ENCODE measurements around the gene WNK1. TPM values are rescaled to one million over a fixed set of nuclear protein-coding genes. Genes with fewer than 3 reads are reported as not detected.

Gene WNK1
- total RNA-seq, 1 experiment from 2014 or later = 117 TPM

DNA sequence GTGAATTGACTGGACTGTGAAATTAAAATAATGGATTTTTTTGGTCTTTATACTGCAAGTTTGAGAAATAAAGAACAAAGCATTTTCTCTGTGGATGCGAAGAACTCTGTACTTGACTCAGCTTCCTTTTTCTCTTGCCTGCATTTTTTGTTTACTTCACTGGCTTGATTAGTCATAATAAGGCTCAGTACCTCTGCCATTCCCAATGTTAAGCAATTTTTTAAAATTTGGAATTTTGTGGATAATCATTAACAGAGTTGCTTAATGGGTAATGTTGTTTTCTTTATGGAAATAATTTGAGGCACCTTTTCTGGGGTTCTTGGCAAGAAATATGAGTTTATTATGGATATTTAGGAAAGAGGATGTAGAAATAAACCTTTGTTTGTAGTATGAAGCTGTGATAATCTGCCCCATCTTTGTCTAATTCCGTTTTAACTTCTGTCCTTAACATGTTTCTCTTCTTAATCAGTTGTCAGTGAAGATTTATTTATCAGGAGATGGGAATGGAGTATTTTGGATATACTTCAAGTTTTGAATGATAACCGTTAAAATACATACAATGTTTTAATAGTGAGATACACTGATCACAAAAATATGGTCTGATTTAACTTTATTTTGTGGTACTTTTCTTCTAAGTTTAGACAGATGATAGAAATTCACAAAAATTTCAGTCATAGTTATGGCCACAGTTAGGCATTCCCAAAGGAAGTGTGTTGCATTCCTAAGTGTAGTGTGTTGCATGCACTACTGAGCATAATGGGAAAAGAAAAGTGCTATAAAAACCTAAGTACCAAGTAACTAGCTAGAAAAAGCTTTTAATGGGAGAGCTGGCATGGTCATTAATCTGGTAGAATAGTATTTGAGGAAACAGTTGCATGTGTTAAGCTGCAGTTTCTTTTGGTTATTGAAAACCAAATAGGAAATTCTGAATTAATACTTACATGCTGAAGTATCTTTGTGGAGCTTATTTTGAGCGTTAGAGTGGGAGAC, 27.7 kb downstream of the WNK1 start:
- Histone ChIP-seq H3K4me1 (ENCODE audit: insufficient read depth, low read length) (no peaks in the 10 kb centered on the region; the same call in 1 of the 2 replicates), H2BK15ac (ENCODE audit: low read depth, low read length) (no peak overlapping the region), H3K4me2 (ENCODE audit: insufficient read depth, insufficient read length, low read length) (no peak overlapping the region), H2AK5ac (ENCODE audit: insufficient read length, low read length) (no peak overlapping the region), H3K9me3 (ENCODE audit: control insufficient read depth, low read depth, low read length) (no peaks in the 10 kb centered on the region), H3K79me1 (ENCODE audit: insufficient read depth, low read depth, low read length, poor library complexity, severe bottlenecking) (peaks cover 10% of the 10 kb centered on the region), H2BK5ac (ENCODE audit: insufficient read length, low read length) (no peak overlapping the region), H2BK120ac (ENCODE audit: low read depth, low read length, poor library complexity, severe bottlenecking) (no peak overlapping the region), H3K27ac (ENCODE audit: insufficient read length, low read depth, low read length) (no peak overlapping the region), H3K79me2 (ENCODE audit: insufficient read depth, low read length) (peaks cover 17% of the 10 kb centered on the region; the same call in 1 of the 2 replicates), H4K91ac (ENCODE audit: insufficient read length, low read depth, low read length) (no peak overlapping the region), H3K14ac (ENCODE audit: insufficient read depth, low read length) (no peak overlapping the region), H3K23me2 (ENCODE audit: insufficient read length, low read depth, low read length, poor library complexity, severe bottlenecking) (no peaks in the 10 kb centered on the region), H2BK20ac (ENCODE audit: low read depth, low read length, poor library complexity, severe bottlenecking) (no peak overlapping the region), H3K23ac (ENCODE audit: insufficient read length, low read depth, low read length) (no peak overlapping the region), H2AFZ (ENCODE audit: low read length) (no peak overlapping the region), H2BK12ac (ENCODE audit: insufficient read length, low read depth, low read length) (no peak overlapping the region), H3K27me3 (ENCODE audit: insufficient read depth, low read length) (no peaks in the 10 kb centered on the region), H4K5ac (ENCODE audit: insufficient read length, low read depth, low read length) (no peak overlapping the region), H3T11ph (ENCODE audit: low read length) (no peak overlapping the region), H3K9ac (ENCODE audit: extremely low read depth, insufficient read length, low read length) (no peak overlapping the region), H4K20me1 (ENCODE audit: control insufficient read depth, insufficient read depth, insufficient read length) (no peaks in the 10 kb centered on the region), H3K4ac (ENCODE audit: low read depth, low read length) (no peak overlapping the region), H3K18ac (ENCODE audit: insufficient read length, low read depth, low read length) (no peak overlapping the region), H3K56ac (ENCODE audit: insufficient read length, low read depth, low read length) (no peak overlapping the region), H4K8ac (replicated peaks; ENCODE audit: insufficient read length, low read depth, low read length) (no peak overlapping the region)
- Mint-ChIP-seq H3K9me3 (no peaks in the 10 kb centered on the region), H3K4me1 (peaks cover 13 to 15% of the 10 kb centered on the region in 2 experiments), H3K27me3 (ENCODE audit: low read depth) (no peaks in the 10 kb centered on the region), H3K36me3 (ENCODE audit: insufficient read depth in 1 of 3, low read depth in 3 of 3) (peaks cover 0 to 8% (median 3%) of the 10 kb centered on the region in 3 experiments; a peak in 3 of 7 replicates), H3K4me3 (no peak overlapping the region), H3K27ac (no peak overlapping the region; a peak in 1 of 7 replicates)
- WGBS (ENCODE audit: extremely low coverage, insufficient read length, low lambda C conversion rate) = no CpG with 5 or more reads among the region's 4 CpGs
- TF ChIP-seq, protein P1, sequence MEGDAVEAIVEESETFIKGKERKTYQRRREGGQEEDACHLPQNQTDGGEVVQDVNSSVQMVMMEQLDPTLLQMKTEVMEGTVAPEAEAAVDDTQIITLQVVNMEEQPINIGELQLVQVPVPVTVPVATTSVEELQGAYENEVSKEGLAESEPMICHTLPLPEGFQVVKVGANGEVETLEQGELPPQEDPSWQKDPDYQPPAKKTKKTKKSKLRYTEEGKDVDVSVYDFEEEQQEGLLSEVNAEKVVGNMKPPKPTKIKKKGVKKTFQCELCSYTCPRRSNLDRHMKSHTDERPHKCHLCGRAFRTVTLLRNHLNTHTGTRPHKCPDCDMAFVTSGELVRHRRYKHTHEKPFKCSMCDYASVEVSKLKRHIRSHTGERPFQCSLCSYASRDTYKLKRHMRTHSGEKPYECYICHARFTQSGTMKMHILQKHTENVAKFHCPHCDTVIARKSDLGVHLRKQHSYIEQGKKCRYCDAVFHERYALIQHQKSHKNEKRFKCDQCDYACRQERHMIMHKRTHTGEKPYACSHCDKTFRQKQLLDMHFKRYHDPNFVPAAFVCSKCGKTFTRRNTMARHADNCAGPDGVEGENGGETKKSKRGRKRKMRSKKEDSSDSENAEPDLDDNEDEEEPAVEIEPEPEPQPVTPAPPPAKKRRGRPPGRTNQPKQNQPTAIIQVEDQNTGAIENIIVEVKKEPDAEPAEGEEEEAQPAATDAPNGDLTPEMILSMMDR (conservative IDR thresholded peaks at IDR 0.05) = no peak
- no peak for DNase-seq

Data from H9 (cell line).